Measurements from ENCODE around the gene SPATC1L. TPM values are rescaled to one million over a fixed set of nuclear protein-coding genes. Genes with fewer than 3 reads are reported as not detected.

SPATC1L gene
- polyA plus RNA-seq, 1 donor from 2014 or later: 20.6 TPM

DNA sequence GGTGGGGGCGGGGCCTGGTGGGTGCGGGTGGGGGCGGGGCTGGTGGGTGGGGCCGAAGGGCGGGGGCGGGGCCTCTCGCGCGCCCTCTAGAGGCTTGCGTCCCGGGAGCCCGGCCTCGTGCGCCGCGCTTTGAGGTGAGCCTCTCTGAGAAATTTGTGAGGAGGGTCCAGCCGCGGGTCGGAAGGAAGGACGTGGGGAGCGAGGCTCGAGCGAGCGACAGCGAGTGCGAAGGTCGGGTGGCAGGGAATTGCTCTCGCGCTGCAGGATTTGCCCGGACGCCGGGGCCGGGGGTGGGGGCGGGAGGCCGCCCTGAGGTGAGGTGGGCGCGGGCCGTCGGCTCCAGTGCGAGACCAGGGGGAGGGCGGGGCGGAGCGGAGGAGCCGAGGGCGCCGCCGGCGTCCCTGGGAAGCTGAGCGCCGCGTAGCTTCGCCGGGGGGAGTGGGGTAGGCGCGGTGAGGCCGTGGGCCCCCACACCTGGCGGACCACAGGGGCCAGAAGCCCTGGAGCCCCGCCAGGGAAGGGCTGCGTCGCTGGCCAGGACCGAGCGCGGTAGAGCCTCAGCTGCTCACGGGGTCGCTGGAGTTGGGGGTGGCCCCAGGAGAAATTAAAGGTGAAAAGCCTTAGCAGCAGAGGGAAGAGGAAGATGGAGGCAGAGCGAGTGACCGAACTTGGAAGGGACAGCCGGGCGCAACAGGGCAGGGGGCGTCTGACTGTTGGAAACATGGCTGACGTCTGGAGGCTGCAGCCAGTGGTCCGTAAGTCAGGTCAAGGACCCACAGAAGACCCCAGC, 45.1 kb upstream of the SPATC1L start:
- Histone ChIP-seq H3F3A (ENCODE audit: insufficient read depth, low read length, poor library complexity, severe bottlenecking) (no peaks in the 10 kb centered on the region), H2AFZ (ENCODE audit: low read depth, low read length) (peak overlapping the region; percentile 56), H3K9me2 (ENCODE audit: insufficient read depth, low read length) (no peaks in the 10 kb centered on the region), H3K4me3 (ENCODE audit: low read length) (peak overlapping the region; percentile 78), H3K9ac (ENCODE audit: low read length) (peak overlapping the region; percentile 69), H3K27ac (ENCODE audit: low read length) (peak overlapping the region; percentile 68), H3K27me3 (ENCODE audit: insufficient read depth, low read depth, low read length) (no peaks in the 10 kb centered on the region), H3K4me2 (ENCODE audit: low read length) (peak overlapping the region; percentile 33), H3K79me2 (replicated peaks; ENCODE audit: insufficient read depth, low read length) (peaks cover 38% of the 10 kb centered on the region), H3K36me3 (ENCODE audit: insufficient read depth, low read length) (peaks cover 20% of the 10 kb centered on the region), H3K9me3 (ENCODE audit: low read length) (no peaks in the 10 kb centered on the region), H4K20me1 (ENCODE audit: insufficient read depth) (no peaks in the 10 kb centered on the region)
- TF ChIP-seq POLR2AphosphoS5 (IDR thresholded peaks at IDR 0.05): peak; percentile 49
- no peak for TF ChIP-seq RAD21 (conservative IDR thresholded peaks at IDR 0.05)
- peak; percentile 14 for TF ChIP-seq TAF1 (IDR thresholded peaks at IDR 0.05; ENCODE audit: low read depth)
- TF ChIP-seq EP300 (conservative IDR thresholded peaks at IDR 0.05; ENCODE audit: poor library complexity, severe bottlenecking): no peak
- TF ChIP-seq EZH2 (IDR thresholded peaks at IDR 0.05; ENCODE audit: borderline replicate concordance, insufficient read depth, low read length, poor library complexity, severe bottlenecking): no peak
- TF ChIP-seq, protein P1, sequence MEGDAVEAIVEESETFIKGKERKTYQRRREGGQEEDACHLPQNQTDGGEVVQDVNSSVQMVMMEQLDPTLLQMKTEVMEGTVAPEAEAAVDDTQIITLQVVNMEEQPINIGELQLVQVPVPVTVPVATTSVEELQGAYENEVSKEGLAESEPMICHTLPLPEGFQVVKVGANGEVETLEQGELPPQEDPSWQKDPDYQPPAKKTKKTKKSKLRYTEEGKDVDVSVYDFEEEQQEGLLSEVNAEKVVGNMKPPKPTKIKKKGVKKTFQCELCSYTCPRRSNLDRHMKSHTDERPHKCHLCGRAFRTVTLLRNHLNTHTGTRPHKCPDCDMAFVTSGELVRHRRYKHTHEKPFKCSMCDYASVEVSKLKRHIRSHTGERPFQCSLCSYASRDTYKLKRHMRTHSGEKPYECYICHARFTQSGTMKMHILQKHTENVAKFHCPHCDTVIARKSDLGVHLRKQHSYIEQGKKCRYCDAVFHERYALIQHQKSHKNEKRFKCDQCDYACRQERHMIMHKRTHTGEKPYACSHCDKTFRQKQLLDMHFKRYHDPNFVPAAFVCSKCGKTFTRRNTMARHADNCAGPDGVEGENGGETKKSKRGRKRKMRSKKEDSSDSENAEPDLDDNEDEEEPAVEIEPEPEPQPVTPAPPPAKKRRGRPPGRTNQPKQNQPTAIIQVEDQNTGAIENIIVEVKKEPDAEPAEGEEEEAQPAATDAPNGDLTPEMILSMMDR (IDR thresholded peaks at IDR 0.05; ENCODE audit: poor library complexity, severe bottlenecking): peak; percentile 59
- TF ChIP-seq SMC3 (conservative IDR thresholded peaks at IDR 0.05; ENCODE audit: poor library complexity): no peak
- TF ChIP-seq MXI1 (conservative IDR thresholded peaks at IDR 0.05; ENCODE audit: poor library complexity, severe bottlenecking): peak; percentile 49
- TF ChIP-seq, protein P2, sequence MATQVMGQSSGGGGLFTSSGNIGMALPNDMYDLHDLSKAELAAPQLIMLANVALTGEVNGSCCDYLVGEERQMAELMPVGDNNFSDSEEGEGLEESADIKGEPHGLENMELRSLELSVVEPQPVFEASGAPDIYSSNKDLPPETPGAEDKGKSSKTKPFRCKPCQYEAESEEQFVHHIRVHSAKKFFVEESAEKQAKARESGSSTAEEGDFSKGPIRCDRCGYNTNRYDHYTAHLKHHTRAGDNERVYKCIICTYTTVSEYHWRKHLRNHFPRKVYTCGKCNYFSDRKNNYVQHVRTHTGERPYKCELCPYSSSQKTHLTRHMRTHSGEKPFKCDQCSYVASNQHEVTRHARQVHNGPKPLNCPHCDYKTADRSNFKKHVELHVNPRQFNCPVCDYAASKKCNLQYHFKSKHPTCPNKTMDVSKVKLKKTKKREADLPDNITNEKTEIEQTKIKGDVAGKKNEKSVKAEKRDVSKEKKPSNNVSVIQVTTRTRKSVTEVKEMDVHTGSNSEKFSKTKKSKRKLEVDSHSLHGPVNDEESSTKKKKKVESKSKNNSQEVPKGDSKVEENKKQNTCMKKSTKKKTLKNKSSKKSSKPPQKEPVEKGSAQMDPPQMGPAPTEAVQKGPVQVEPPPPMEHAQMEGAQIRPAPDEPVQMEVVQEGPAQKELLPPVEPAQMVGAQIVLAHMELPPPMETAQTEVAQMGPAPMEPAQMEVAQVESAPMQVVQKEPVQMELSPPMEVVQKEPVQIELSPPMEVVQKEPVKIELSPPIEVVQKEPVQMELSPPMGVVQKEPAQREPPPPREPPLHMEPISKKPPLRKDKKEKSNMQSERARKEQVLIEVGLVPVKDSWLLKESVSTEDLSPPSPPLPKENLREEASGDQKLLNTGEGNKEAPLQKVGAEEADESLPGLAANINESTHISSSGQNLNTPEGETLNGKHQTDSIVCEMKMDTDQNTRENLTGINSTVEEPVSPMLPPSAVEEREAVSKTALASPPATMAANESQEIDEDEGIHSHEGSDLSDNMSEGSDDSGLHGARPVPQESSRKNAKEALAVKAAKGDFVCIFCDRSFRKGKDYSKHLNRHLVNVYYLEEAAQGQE (IDR thresholded peaks at IDR 0.05; ENCODE audit: borderline replicate concordance): no peak

DNA sequence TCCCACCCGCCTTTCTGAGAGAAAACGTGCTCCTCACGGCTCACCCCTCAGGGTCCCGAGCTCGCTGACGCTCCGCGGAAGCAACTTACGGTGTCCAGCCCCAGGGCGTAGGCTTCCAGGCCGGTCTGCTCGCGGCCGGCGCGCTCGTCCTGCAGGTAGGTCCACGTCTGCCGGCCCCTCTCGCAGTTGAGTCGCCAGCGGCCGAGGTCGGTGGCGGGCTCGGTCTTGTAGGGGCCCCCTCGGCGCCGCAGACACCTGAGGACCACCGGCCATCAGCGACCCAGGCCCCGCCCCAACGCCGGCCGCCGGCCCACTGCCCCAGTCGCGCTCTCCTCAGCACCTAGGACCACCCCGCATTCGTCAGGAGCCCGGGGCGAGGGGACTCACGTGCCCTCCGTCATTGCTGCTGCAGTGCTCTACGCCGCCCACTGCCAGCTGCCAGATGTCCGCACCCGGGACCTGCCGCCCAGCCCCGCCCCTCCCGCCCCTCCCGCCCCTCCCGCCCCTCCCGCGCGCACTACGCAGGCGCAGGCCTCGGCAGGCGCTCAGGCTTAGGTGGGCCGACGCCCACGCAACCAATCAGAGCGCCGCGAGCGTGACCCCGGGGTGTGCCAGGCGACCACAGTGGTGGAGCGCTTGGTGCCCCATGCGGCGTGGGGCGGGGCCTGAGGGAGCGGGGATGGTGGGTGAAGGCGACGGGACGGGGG, 44.2 kb upstream of the SPATC1L start, which contains the start of gene LSS:
Gene LSS (minus strand): TSS at position 430 of the 707 bp plus-strand sequence. CDS start 29 bp downstream, at position 401.
- peak within 1 kb of the TSS; percentile 81 for H3K4me2 ChIP-seq (ENCODE audit: low read length)
- H3K27me3 ChIP-seq (ENCODE audit: insufficient read depth, low read depth, low read length): no peaks in the 10 kb centered on the region
- H3F3A ChIP-seq (ENCODE audit: insufficient read depth, low read length, poor library complexity, severe bottlenecking): no peaks in the 10 kb centered on the region
- H2AFZ ChIP-seq (ENCODE audit: low read depth, low read length): peak within 1 kb of the TSS; percentile 56
- peak within 1 kb of the TSS; percentile 78 for H3K9ac ChIP-seq (ENCODE audit: low read length)
- H3K27ac ChIP-seq (ENCODE audit: low read length): peak within 1 kb of the TSS; percentile 70
- H3K4me3 ChIP-seq (ENCODE audit: low read length): peak within 1 kb of the TSS; percentile 99
- TF ChIP-seq, protein P1 (IDR thresholded peaks at IDR 0.05; ENCODE audit: poor library complexity, severe bottlenecking): no peak
- TF ChIP-seq EZH2 (IDR thresholded peaks at IDR 0.05; ENCODE audit: borderline replicate concordance, insufficient read depth, low read length, poor library complexity, severe bottlenecking): no peak
- TF ChIP-seq POLR2AphosphoS5 (IDR thresholded peaks at IDR 0.05): peak; percentile 50
- TF ChIP-seq MXI1 (conservative IDR thresholded peaks at IDR 0.05; ENCODE audit: poor library complexity, severe bottlenecking): peak; percentile 89
- peaks cover 16% of the 10 kb centered on the region for H3K36me3 ChIP-seq (ENCODE audit: insufficient read depth, low read length)
- no peaks in the 10 kb centered on the region for H3K9me2 ChIP-seq (ENCODE audit: insufficient read depth, low read length)
- H3K9me3 ChIP-seq (ENCODE audit: low read length): no peaks in the 10 kb centered on the region
- no peaks in the 10 kb centered on the region for H4K20me1 ChIP-seq (ENCODE audit: insufficient read depth)
- H3K79me2 ChIP-seq (replicated peaks; ENCODE audit: insufficient read depth, low read length): peaks cover 40% of the 10 kb centered on the region
